HEK293 (cell line): ENCODE results near the gene BLMH.
A peak's percentile ranks its signal among the peaks of the same experiment; 100 is the strongest.

ENCODE experiments used
- CTCF ChIA-PET: fragments of 350-600 bp; formaldehyde crosslinking; extraction: SDS; loops from one replicate; lab custom pipeline; 2021; ENCODE audit warnings: antibody characterized with exemption; lab: Yijun Ruan, JAX
- POLR2A ChIA-PET: fragments of 300-600 bp; formaldehyde crosslinking; extraction: SDS; loops from one replicate; lab custom pipeline; 2020; ENCODE audit warnings: antibody characterized with exemption, inconsistent platforms; lab: Yijun Ruan, JAX
- H3K27ac ChIP-seq: fragments of 200-500 bp; sonication (Bioruptor generic); 2 replicates; pipeline ENCODE4 v1.5.1; 2014; ENCODE audit warnings: low read depth, low read length, control low read depth, inconsistent platforms; ENCODE audit errors: extremely low read depth
- H3K36me3 ChIP-seq, 2 experiments: fragments of 200-500 bp in 1 of 2; sonication (Bioruptor generic) in 1 of 2; 1 replicate in 1 of 2; 2 replicates in 1 of 2; pipeline ENCODE4 v1.5.1; 2014 to 2017; ENCODE audit warnings: inconsistent platforms in 2 of 2, low read length in 2 of 2; ENCODE audit not compliant: control insufficient read depth in 2 of 2, insufficient read depth in 1 of 2
- H3K4me1 ChIP-seq: fragments of 200-500 bp; sonication (Bioruptor generic); 2 replicates; pipeline ENCODE4 v1.5.1; 2014; ENCODE audit warnings: mild to moderate bottlenecking, low read length, inconsistent platforms; ENCODE audit not compliant: control insufficient read depth, insufficient read depth
- H3K4me3 ChIP-seq: 2 replicates; pipeline ENCODE4 v1.5.1; 2011; ENCODE audit warnings: low read depth, mild to moderate bottlenecking, control low read depth, low read length, moderate library complexity
- H3K9me3 ChIP-seq: fragments of 200-500 bp; sonication (Bioruptor generic); 2 replicates; pipeline ENCODE4 v1.5.1; 2014; ENCODE audit warnings: low read depth, low read length, inconsistent platforms; ENCODE audit not compliant: control insufficient read depth, insufficient read depth
- GLI4 ChIP-seq: fragments of 450-650 bp; formaldehyde crosslinking; IDR thresholded peaks from 2 replicates; pipeline ENCODE4 v1.5.1; 2016; ENCODE audit warnings: missing biosample characterization, missing genetic modification characterization
- MEIS1 ChIP-seq: sonication (generic); formaldehyde crosslinking; IDR thresholded peaks from 2 replicates; pipeline ENCODE4 v1.8.1; 2022; ENCODE audit warnings: missing genetic modification reagents, mild to moderate bottlenecking, borderline replicate concordance
- SP2 ChIP-seq: fragments of 450-650 bp; formaldehyde crosslinking; IDR thresholded peaks from 2 replicates; pipeline ENCODE4 v1.5.1; 2016; ENCODE audit warnings: missing biosample characterization, missing genetic modification characterization
- TCF7L2 ChIP-seq: IDR thresholded peaks from 2 replicates; pipeline ENCODE4 v1.6.1; 2011; ENCODE audit warnings: low read depth, mild to moderate bottlenecking, inconsistent platforms, low read length, moderate library complexity, borderline replicate concordance
- ZNF121 ChIP-seq: fragments of 450-650 bp; formaldehyde crosslinking; IDR thresholded peaks from 2 replicates; pipeline ENCODE4 v1.5.1; 2016; ENCODE audit warnings: missing biosample characterization, missing genetic modification characterization
- ZNF223 ChIP-seq: fragments of 450-650 bp; formaldehyde crosslinking; IDR thresholded peaks from 2 replicates; pipeline ENCODE4 v1.5.1; 2016; ENCODE audit warnings: missing biosample characterization, missing genetic modification characterization
- ZNF239 ChIP-seq: fragments of 450-650 bp; formaldehyde crosslinking; IDR thresholded peaks from 2 replicates; pipeline ENCODE4 v1.5.1; 2016; ENCODE audit warnings: missing biosample characterization, missing genetic modification characterization
- ZNF324 ChIP-seq: fragments of 450-650 bp; formaldehyde crosslinking; IDR thresholded peaks from 2 replicates; pipeline ENCODE4 v1.5.1; 2016; ENCODE audit warnings: missing biosample characterization, missing genetic modification characterization
- ZNF354C ChIP-seq: fragments of 450-650 bp; formaldehyde crosslinking; IDR thresholded peaks from 2 replicates; pipeline ENCODE4 v1.5.1; 2016; ENCODE audit warnings: missing biosample characterization, missing genetic modification characterization, low read depth, borderline replicate concordance
- ZNF391 ChIP-seq: fragments of 450-650 bp; formaldehyde crosslinking; IDR thresholded peaks from 2 replicates; pipeline ENCODE4 v1.5.1; 2016; ENCODE audit warnings: low read depth, missing biosample characterization, missing genetic modification characterization, borderline replicate concordance
- ZNF433 ChIP-seq: fragments of 450-650 bp; formaldehyde crosslinking; IDR thresholded peaks from 2 replicates; pipeline ENCODE4 v1.5.1; 2016; ENCODE audit warnings: missing biosample characterization, missing genetic modification characterization, low read depth
- ZNF473 ChIP-seq: fragments of 450-650 bp; formaldehyde crosslinking; IDR thresholded peaks from 2 replicates; pipeline ENCODE4 v1.5.1; 2017; ENCODE audit warnings: missing biosample characterization, missing genetic modification characterization
- ZNF514 ChIP-seq: fragments of 450-650 bp; formaldehyde crosslinking; IDR thresholded peaks from 2 replicates; pipeline ENCODE4 v1.5.1; 2016; ENCODE audit warnings: missing biosample characterization, missing genetic modification characterization
- ZNF530 ChIP-seq: fragments of 450-650 bp; formaldehyde crosslinking; IDR thresholded peaks from 2 replicates; pipeline ENCODE4 v1.5.1; 2016; ENCODE audit warnings: low read depth, missing biosample characterization, missing genetic modification characterization
- ZNF555 ChIP-seq: fragments of 450-650 bp; formaldehyde crosslinking; conservative IDR thresholded peaks from 2 replicates; pipeline ENCODE4 v1.5.1; 2017; ENCODE audit warnings: missing biosample characterization, mild to moderate bottlenecking, missing genetic modification characterization, inconsistent platforms
- ZNF610 ChIP-seq: fragments of 450-650 bp; formaldehyde crosslinking; IDR thresholded peaks from 2 replicates; pipeline ENCODE4 v1.5.1; 2016; ENCODE audit warnings: missing biosample characterization, missing genetic modification characterization, borderline replicate concordance
- ZNF785 ChIP-seq: fragments of 450-650 bp; formaldehyde crosslinking; IDR thresholded peaks from 2 replicates; pipeline ENCODE4 v1.5.1; 2016; ENCODE audit warnings: missing biosample characterization, missing genetic modification characterization
- ZSCAN16 ChIP-seq: fragments of 450-650 bp; formaldehyde crosslinking; IDR thresholded peaks from 2 replicates; pipeline ENCODE4 v1.5.1; 2016; ENCODE audit warnings: missing biosample characterization, missing genetic modification characterization
- TF ChIP-seq, protein P1 (sequence below): fragments of 450-650 bp; formaldehyde crosslinking; IDR thresholded peaks from 2 replicates; pipeline ENCODE4 v1.5.1; 2016; ENCODE audit warnings: missing biosample characterization, missing genetic modification characterization
- TF ChIP-seq, protein P2 (sequence below): fragments of 450-650 bp; formaldehyde crosslinking; IDR thresholded peaks from 2 replicates; pipeline ENCODE4 v1.5.1; 2016; ENCODE audit warnings: missing biosample characterization, missing genetic modification characterization
- TF ChIP-seq, protein P3 (sequence below): fragments of 450-650 bp; formaldehyde crosslinking; IDR thresholded peaks from 2 replicates; pipeline ENCODE4 v1.5.1; 2016; ENCODE audit warnings: missing biosample characterization, missing genetic modification characterization, low read depth

The BLMH gene

DNA sequence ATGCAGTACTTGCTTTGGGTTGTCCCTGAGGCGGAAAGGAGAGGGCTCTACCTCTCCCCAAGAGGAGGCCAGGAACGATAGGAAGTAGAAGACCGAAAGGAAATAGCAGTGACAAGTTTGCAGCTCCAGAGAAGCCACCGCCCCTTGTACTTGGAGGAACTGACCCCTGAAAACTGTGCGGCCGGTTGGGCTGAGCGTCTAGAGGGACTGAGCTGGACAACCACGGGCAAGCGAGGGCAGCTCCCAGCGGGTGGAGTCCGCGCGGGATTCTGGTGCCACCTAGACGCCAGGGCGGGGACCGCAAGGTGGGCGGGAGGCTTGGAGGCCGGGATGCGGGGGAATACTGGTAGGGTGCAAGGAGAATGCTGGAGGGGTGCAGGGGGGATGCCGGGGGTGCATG lies 55.0 kb downstream of the BLMH start (continued):
- TF ChIP-seq ZNF530 (no peak), ZNF223 (no peak), ZNF785 (tag by site-specific recombination) (no peak), ZNF324 (tag by site-specific recombination) (no peak), SP2 (tag by site-specific recombination) (no peak)

DNA sequence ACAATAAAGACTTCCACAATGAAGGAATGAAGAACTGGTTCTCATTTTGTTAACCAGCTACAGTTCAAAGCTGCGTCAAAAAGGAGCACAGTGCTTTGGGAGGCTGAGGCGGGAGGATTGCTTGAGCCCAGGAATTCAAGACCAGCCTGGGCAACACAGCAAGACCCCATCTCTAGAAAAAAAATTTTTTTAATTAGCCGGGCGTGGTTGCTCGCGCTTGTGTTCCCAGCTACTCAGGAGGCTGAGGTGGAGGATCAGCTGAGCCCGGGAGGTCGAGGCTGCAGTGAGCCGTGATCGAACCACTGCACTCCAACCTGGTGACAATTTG lies 55.5 kb downstream of the BLMH start:
- no peak for TF ChIP-seq MEIS1 (CRISPR knock-in tag)
- TF ChIP-seq, protein P1, sequence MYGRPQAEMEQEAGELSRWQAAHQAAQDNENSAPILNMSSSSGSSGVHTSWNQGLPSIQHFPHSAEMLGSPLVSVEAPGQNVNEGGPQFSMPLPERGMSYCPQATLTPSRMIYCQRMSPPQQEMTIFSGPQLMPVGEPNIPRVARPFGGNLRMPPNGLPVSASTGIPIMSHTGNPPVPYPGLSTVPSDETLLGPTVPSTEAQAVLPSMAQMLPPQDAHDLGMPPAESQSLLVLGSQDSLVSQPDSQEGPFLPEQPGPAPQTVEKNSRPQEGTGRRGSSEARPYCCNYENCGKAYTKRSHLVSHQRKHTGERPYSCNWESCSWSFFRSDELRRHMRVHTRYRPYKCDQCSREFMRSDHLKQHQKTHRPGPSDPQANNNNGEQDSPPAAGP: no peak
- no peak for TF ChIP-seq GLI4 (tag by site-specific recombination)
- no peak for TF ChIP-seq ZNF555
- TF ChIP-seq ZNF391: no peak
- TF ChIP-seq ZNF433 (tag by site-specific recombination): no peak
- TF ChIP-seq ZNF121 (tag by site-specific recombination): peak; percentile 87
- Histone ChIP-seq H3K4me1 (peaks cover 2% of the 10 kb centered on the region; the same call in 1 of the 2 replicates), H3K4me3 (no peak overlapping the region), H3K36me3 (no peaks in the 10 kb centered on the region), H3K27ac (no peak overlapping the region; the same call in 1 of the 2 replicates), H3K9me3 (no peaks in the 10 kb centered on the region)
- ChIA-PET CTCF (interaction anchor here (1.0 to 1.7 kb wide), 4 partner anchors 23 to 131 kb away, joined by 3 to 5 read pairs (median 4); no protein-coding TSS in a partner anchor), POLR2A (interaction anchor here (0.9 to 1.9 kb wide), 2 partner anchors 9 to 55 kb away, joined by 3 to 4 read pairs; partner anchors contain the start of gene BLMH)

DNA sequence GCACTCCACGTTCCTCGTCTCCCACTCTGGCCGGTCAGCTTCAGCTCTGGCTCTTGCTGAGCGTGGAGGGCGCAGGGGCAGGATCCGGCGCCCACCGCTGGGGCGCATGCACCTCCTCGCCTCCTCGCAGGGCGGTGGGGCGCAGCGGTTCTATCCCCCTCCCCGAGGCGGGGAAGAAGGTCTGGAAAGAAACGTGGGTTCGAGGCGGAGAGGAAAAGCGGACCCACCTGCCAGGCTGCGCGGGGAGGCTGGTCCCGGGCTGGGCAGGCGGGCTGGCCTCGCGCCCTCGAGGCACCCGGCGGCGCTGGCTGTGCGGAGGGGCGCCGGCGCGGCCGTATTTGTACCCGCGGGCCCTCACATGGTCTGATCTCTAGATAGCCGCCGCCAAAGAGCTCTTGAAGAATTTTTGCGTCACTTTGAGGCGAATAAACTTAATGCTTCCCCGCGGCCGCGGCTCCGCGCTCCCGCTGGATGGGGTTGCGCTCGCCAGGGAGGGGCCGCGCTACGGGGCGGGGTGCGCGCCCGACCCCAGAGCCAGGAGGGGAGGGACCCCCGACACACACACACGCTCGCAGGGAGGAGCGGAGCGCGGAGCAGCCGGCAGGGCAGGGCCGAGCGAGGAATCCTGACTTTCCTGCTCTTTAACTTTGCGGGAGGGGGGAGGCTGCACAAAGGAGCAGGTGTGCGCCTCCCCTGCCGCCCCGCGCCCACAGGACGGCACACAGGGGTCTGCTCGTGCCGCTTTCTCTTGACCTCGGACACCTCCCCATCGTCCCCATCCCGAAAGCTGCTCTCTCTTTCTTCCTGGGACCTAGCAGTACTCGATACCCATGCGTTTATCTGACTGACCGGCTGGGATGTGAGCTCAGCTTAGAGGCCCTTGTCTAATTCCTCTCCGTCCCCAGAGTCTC lies 56.1 kb downstream of the BLMH start, which contains the start of gene SLC6A4:
Gene SLC6A4, minus strand, starts transcription at position 312 of the 911 bp plus-strand sequence. CDS start 13,739 bp downstream, outside the sequence.
- POLR2A ChIA-PET: interaction anchor here (0.9 to 1.9 kb wide), 2 partner anchors 9 to 56 kb away, joined by 3 to 4 read pairs; partner anchors contain the start of gene BLMH
- peak within 1 kb of the TSS; percentile 29 for H3K4me3 ChIP-seq

More for the DNA sequence above, 56.1 kb downstream of the BLMH start, which contains the start of gene SLC6A4:
- H3K36me3 ChIP-seq: no peaks in the 10 kb centered on the region
- CTCF ChIA-PET: interaction anchor here (0.6 to 1.7 kb wide), 5 partner anchors 23 to 130 kb away, joined by 3 to 5 read pairs (median 3); no protein-coding TSS in a partner anchor
- TF ChIP-seq ZNF239 (no peak), ZNF354C (no peak), ZNF610 (tag by site-specific recombination) (no peak), ZNF473 (tag by site-specific recombination) (no peak), ZNF514 (tag by site-specific recombination) (no peak), ZSCAN16 (no peak), TCF7L2 (no peak)
- TF ChIP-seq, protein P2, sequence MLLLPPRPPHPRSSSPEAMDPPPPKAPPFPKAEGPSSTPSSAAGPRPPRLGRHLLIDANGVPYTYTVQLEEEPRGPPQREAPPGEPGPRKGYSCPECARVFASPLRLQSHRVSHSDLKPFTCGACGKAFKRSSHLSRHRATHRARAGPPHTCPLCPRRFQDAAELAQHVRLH (tag by site-specific recombination): no peak
- TF ChIP-seq, protein P3, sequence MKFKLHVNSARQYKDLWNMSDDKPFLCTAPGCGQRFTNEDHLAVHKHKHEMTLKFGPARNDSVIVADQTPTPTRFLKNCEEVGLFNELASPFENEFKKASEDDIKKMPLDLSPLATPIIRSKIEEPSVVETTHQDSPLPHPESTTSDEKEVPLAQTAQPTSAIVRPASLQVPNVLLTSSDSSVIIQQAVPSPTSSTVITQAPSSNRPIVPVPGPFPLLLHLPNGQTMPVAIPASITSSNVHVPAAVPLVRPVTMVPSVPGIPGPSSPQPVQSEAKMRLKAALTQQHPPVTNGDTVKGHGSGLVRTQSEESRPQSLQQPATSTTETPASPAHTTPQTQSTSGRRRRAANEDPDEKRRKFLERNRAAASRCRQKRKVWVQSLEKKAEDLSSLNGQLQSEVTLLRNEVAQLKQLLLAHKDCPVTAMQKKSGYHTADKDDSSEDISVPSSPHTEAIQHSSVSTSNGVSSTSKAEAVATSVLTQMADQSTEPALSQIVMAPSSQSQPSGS: no peak
- H3K9me3 ChIP-seq: no peaks in the 10 kb centered on the region
- H3K27ac ChIP-seq: no peak within 1 kb of the TSS; the same call in 1 of the 2 replicates
- peaks cover 2% of the 10 kb centered on the region; the same call in 1 of the 2 replicates for H3K4me1 ChIP-seq
